ENCODE data around the gene KPNA1.

KPNA1 gene

GRCh38 chr3:122435950-122436349, 78.8 kb downstream of the KPNA1 start:
- TF ChIP-seq, protein P1, sequence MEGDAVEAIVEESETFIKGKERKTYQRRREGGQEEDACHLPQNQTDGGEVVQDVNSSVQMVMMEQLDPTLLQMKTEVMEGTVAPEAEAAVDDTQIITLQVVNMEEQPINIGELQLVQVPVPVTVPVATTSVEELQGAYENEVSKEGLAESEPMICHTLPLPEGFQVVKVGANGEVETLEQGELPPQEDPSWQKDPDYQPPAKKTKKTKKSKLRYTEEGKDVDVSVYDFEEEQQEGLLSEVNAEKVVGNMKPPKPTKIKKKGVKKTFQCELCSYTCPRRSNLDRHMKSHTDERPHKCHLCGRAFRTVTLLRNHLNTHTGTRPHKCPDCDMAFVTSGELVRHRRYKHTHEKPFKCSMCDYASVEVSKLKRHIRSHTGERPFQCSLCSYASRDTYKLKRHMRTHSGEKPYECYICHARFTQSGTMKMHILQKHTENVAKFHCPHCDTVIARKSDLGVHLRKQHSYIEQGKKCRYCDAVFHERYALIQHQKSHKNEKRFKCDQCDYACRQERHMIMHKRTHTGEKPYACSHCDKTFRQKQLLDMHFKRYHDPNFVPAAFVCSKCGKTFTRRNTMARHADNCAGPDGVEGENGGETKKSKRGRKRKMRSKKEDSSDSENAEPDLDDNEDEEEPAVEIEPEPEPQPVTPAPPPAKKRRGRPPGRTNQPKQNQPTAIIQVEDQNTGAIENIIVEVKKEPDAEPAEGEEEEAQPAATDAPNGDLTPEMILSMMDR (conservative IDR thresholded peaks at IDR 0.05; ENCODE audit: low read depth, low read length): no peak
- no peak for DNase-seq (ENCODE audit: low read depth)
- H3K4me3 ChIP-seq (ENCODE audit: low read length): no peak overlapping the region

DNA sequence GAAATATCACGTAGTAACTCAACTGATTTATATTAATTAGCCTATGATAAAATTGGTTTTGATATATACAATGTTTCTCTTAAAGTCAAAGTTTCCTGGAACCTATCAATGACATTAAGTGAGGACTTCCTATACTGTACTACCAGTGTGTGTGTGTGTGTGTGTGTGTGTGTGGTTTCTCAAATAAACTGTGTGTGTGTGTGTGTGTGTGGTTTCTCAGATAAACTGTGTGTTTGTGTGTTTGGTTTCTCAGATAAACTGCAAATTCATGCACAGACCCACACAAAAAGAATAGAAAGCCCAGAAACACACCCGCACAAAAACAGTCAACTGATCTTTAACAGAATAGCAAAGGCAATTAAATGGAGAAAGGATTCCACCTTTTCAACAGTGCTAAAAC, 84.4 kb downstream of the KPNA1 start:
- DNase-seq (ENCODE audit: low read depth): no peak
- TF ChIP-seq, protein P1 (conservative IDR thresholded peaks at IDR 0.05; ENCODE audit: low read depth, low read length): no peak
- H3K4me3 ChIP-seq (ENCODE audit: low read length): no peak overlapping the region

GRCh38 chr3:122427857-122428471, 86.8 kb downstream of the KPNA1 start:
- H3K4me3 ChIP-seq (ENCODE audit: low read length): no peak overlapping the region
- no peak for DNase-seq (ENCODE audit: low read depth)
- TF ChIP-seq, protein P1 (conservative IDR thresholded peaks at IDR 0.05; ENCODE audit: low read depth, low read length): no peak

- no peak for DNase-seq (ENCODE audit: low read depth)
- H3K4me3 ChIP-seq (ENCODE audit: low read length): no peak overlapping the region
- TF ChIP-seq, protein P1 (conservative IDR thresholded peaks at IDR 0.05; ENCODE audit: low read depth, low read length): no peak
Measured at GRCh38 chr3:122421836-122422235, 92.9 kb downstream of the KPNA1 start.

GRCh38 chr3:122421101-122421500, 93.6 kb downstream of the KPNA1 start:
- TF ChIP-seq, protein P1 (conservative IDR thresholded peaks at IDR 0.05; ENCODE audit: low read depth, low read length): no peak
- no peak for DNase-seq (ENCODE audit: low read depth)

DNA sequence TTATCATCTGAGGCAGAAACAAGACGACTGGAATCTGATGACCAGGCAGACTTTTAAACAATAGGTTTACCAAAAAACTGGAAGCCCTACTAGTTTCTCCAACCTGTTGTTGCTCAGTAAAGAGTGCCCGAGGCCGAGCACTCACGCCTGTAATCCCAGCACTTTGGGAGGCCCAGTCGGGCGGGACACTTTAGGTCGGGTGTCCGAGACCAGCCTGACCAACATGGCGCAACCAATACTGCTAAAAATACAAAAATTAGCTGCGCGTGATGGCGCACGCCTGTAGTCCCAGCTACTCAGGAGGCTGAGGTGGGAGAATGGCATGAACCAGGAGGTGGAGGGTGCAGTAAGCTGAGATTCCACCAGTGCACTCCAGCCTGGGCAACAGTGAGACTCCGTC, 97.8 kb downstream of the KPNA1 start:
- no peak for DNase-seq (ENCODE audit: low read depth)
- TF ChIP-seq, protein P1 (conservative IDR thresholded peaks at IDR 0.05; ENCODE audit: low read depth, low read length): no peak
- H3K4me3 ChIP-seq (ENCODE audit: low read length): peak overlapping the region; percentile 80

More at GRCh38 chr3:122421101-122421500, 93.6 kb downstream of the KPNA1 start:
- H3K4me3 ChIP-seq (ENCODE audit: low read length): no peak overlapping the region

Measured in retinal pigment epithelial cell (primary cell).